Liver (tissue), 9 donors: ENCODE measurements around the gene LTBP2. TPM values are rescaled to one million over a fixed set of nuclear protein-coding genes. Genes with fewer than 3 reads are reported as not detected.

Experiments
- DNase-seq: peaks from one replicate; pipeline ENCODE4 v3.0.0-alpha.2; 2017; ENCODE audit warnings: low spot score
- H3K27ac ChIP-seq, 2 donors: one replicate each; pipeline ENCODE4 v1.7.0; 2013; ENCODE audit warnings: inconsistent platforms in 2 of 2, low read length in 2 of 2, control low read depth in 1 of 2, low read depth in 1 of 2, mild to moderate bottlenecking in 1 of 2
- H3K27me3 ChIP-seq, 4 donors: one replicate each; pipeline versions ENCODE4 v1.6.1 to v1.7.0; 2013; ENCODE audit warnings: low read length in 3 of 4, inconsistent platforms in 1 of 4, mild to moderate bottlenecking in 1 of 4, moderate library complexity in 1 of 4; ENCODE audit not compliant: control insufficient read depth in 4 of 4, insufficient read depth in 4 of 4
- H3K36me3 ChIP-seq, 4 donors: one replicate each; pipeline versions ENCODE4 v1.6.1 to v1.7.0; 2013; ENCODE audit warnings: low read length in 3 of 4, mild to moderate bottlenecking in 3 of 4, low read depth in 1 of 4, moderate library complexity in 1 of 4; ENCODE audit not compliant: control insufficient read depth in 4 of 4, insufficient read depth in 3 of 4
- H3K4me1 ChIP-seq, 4 donors: one replicate each; pipeline versions ENCODE4 v1.6.1 to v1.7.0; 2013; ENCODE audit warnings: low read length in 3 of 4, mild to moderate bottlenecking in 3 of 4, moderate library complexity in 1 of 4; ENCODE audit not compliant: control insufficient read depth in 4 of 4, insufficient read depth in 4 of 4
- H3K4me3 ChIP-seq, 3 donors: one replicate each; pipeline versions ENCODE4 v1.6.1 to v1.7.0; 2013; ENCODE audit warnings: low read length in 3 of 3, control low read depth in 1 of 3, low read depth in 1 of 3, mild to moderate bottlenecking in 1 of 3
- H3K9ac ChIP-seq, 2 donors: one replicate each; pipeline ENCODE4 v1.7.0; 2013; ENCODE audit warnings: low read length in 2 of 2, mild to moderate bottlenecking in 2 of 2, moderate library complexity in 2 of 2, control low read depth in 1 of 2, low read depth in 1 of 2
- H3K9me3 ChIP-seq, 4 donors: one replicate each; pipeline versions ENCODE4 v1.6.1 to v1.7.0; 2013; ENCODE audit warnings: low read length in 3 of 4; ENCODE audit not compliant: control insufficient read depth in 4 of 4
- ATF3 ChIP-seq: IDR thresholded peaks from 2 replicates; pipeline ENCODE4 v1.6.1; 2016; ENCODE audit warnings: antibody characterized with exemption
- EGR1 ChIP-seq, 2 donors: IDR thresholded peaks; 2 replicates each; pipeline ENCODE4 v1.6.1; 2016 to 2018; ENCODE audit warnings: antibody characterized with exemption in 2 of 2, low read depth in 2 of 2
- FOXA1 ChIP-seq: IDR thresholded peaks from 2 replicates; pipeline ENCODE4 v1.6.1; 2016; ENCODE audit warnings: antibody characterized with exemption
- FOXA2 ChIP-seq: IDR thresholded peaks from 2 replicates; pipeline ENCODE4 v1.6.1; 2016; ENCODE audit warnings: antibody characterized with exemption
- GABPA ChIP-seq, 2 donors: IDR thresholded peaks in 1 of 2; conservative IDR thresholded peaks in 1 of 2; 2 replicates each; pipeline ENCODE4 v1.6.1; 2016; ENCODE audit warnings: antibody characterized with exemption in 2 of 2, mild to moderate bottlenecking in 1 of 2, moderate library complexity in 1 of 2
- HNF4A ChIP-seq, 2 donors: conservative IDR thresholded peaks; 2 replicates each; pipeline ENCODE4 v1.6.1; 2016; ENCODE audit warnings: antibody characterized with exemption in 2 of 2, mild to moderate bottlenecking in 2 of 2
- HNF4G ChIP-seq: IDR thresholded peaks from 2 replicates; pipeline ENCODE4 v1.6.1; 2016; ENCODE audit warnings: antibody characterized with exemption
- JUND ChIP-seq, 2 donors: IDR thresholded peaks; 2 replicates each; pipeline ENCODE4 v1.6.1; 2016; ENCODE audit warnings: antibody characterized with exemption in 2 of 2
- NR2F2 ChIP-seq: IDR thresholded peaks from 2 replicates; pipeline ENCODE4 v1.6.1; 2016; ENCODE audit warnings: antibody characterized with exemption
- RAD21 ChIP-seq, 2 donors: IDR thresholded peaks; 2 replicates each; pipeline ENCODE4 v1.6.1; 2016; ENCODE audit warnings: antibody characterized with exemption in 2 of 2, mild to moderate bottlenecking in 2 of 2
- RXRA ChIP-seq, 2 donors: IDR thresholded peaks; 2 replicates each; pipeline ENCODE4 v1.6.1; 2017 to 2018; ENCODE audit warnings: antibody characterized with exemption in 2 of 2, mild to moderate bottlenecking in 1 of 2
- SP1 ChIP-seq: IDR thresholded peaks from 2 replicates; pipeline ENCODE4 v1.6.1; 2018; ENCODE audit warnings: antibody characterized with exemption, mild to moderate bottlenecking
- TAF1 ChIP-seq: conservative IDR thresholded peaks from 2 replicates; pipeline ENCODE4 v1.6.1; 2016; ENCODE audit warnings: antibody characterized with exemption, mild to moderate bottlenecking
- YY1 ChIP-seq: IDR thresholded peaks from 2 replicates; pipeline ENCODE4 v1.6.1; 2016; ENCODE audit warnings: antibody characterized with exemption, mild to moderate bottlenecking
- ZBTB33 ChIP-seq: IDR thresholded peaks from 2 replicates; pipeline ENCODE4 v1.6.1; 2016; ENCODE audit warnings: antibody characterized with exemption
- WGBS: extraction: QIAGEN DNeasy Blood & Tissue Kit; methylation state at CpG from one replicate; pipeline ENCODE4 v1.1.7; 2013; 5-methylcytosine and 5-hydroxymethylcytosine counted together
- polyA plus RNA-seq, 2 donors: library from polyadenylated mRNA; stranded (reverse) in 1 of 2; unstranded in 1 of 2; fragments of 200-250 nt in 1 of 2; fragments of >200 nt in 1 of 2; fragmentation: Nextera tagmentation in 1 of 2; extraction: Ambion mirVana in 1 of 2; gene quantifications; one replicate each; pipeline versions ENCODE4 v1.2.1 to v1.2.3, GENCODE V29; 2013 to 2015
- total RNA-seq, 2 donors: library from RNA; depleted of rRNA; stranded (reverse); fragments of >200 nt; gene quantifications; one replicate each; pipeline ENCODE4 v1.2.3, GENCODE V29; 2014
- TF ChIP-seq, protein P1 (sequence below): IDR thresholded peaks from 2 replicates; pipeline ENCODE4 v1.6.1; 2016; ENCODE audit warnings: antibody characterized with exemption
- TF ChIP-seq, protein P2 (sequence below): IDR thresholded peaks from 2 replicates; pipeline ENCODE4 v1.6.1; 2016; ENCODE audit warnings: antibody characterized with exemption, mild to moderate bottlenecking
- TF ChIP-seq, protein P3 (sequence below): fragments of 150-350 bp; IDR thresholded peaks from 2 replicates; pipeline ENCODE4 v1.5.1; 2017; ENCODE audit warnings: improper control_type of control experiment, low read depth, low read length; ENCODE audit not compliant: missing input control
- donor health status: healthy.
- donor health status: healthy.
- donor health status: healthy.
- donor health status: healthy.
- donor health status: healthy.

Gene LTBP2
- total and polyA plus RNA-seq, 4 donors: 0.24 to 1.3 (median 0.89) TPM

DNA sequence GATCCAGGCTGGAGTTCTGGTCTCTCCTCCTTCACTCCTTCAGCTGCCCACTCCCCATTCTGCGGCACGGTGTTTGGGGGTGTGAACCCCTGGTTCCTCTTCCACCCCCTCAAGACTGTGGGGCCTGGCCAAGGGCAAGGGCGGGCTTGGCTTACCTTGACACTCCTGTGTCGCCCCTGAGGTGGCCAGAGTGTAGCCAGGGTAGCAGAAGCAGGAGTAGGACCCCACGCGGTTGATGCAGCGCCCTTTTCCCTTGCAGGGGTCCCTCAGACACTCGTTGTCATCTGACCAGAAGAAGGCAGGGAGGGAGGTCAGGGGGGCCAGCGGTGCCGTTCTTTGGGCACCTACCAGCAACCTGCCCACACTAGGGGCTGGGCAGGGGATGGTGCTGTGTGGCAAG, 90.3 kb downstream of the LTBP2 start:
- no peak for DNase-seq
- TF ChIP-seq FOXA2 (no peak), EGR1 (IDR thresholded peaks at IDR 0.05; ENCODE audit: low read depth in 2 of 2) (no peak), YY1 (no peak), HNF4A (conservative IDR thresholded peaks at IDR 0.05) (no peak), ZBTB33 (no peak), GABPA (IDR thresholded peaks at IDR 0.05 in 1 of 2, conservative IDR thresholded peaks at IDR 0.05 in 1 of 2) (no peak), NR2F2 (no peak), JUND (IDR thresholded peaks at IDR 0.05) (no peak), FOXA1 (no peak), ATF3 (no peak), RXRA (IDR thresholded peaks at IDR 0.05) (no peak), HNF4G (no peak), TAF1 (no peak), SP1 (no peak), RAD21 (IDR thresholded peaks at IDR 0.05) (no peak)
- TF ChIP-seq, protein P1, sequence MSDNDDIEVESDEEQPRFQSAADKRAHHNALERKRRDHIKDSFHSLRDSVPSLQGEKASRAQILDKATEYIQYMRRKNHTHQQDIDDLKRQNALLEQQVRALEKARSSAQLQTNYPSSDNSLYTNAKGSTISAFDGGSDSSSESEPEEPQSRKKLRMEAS: no peak
- TF ChIP-seq, protein P2, sequence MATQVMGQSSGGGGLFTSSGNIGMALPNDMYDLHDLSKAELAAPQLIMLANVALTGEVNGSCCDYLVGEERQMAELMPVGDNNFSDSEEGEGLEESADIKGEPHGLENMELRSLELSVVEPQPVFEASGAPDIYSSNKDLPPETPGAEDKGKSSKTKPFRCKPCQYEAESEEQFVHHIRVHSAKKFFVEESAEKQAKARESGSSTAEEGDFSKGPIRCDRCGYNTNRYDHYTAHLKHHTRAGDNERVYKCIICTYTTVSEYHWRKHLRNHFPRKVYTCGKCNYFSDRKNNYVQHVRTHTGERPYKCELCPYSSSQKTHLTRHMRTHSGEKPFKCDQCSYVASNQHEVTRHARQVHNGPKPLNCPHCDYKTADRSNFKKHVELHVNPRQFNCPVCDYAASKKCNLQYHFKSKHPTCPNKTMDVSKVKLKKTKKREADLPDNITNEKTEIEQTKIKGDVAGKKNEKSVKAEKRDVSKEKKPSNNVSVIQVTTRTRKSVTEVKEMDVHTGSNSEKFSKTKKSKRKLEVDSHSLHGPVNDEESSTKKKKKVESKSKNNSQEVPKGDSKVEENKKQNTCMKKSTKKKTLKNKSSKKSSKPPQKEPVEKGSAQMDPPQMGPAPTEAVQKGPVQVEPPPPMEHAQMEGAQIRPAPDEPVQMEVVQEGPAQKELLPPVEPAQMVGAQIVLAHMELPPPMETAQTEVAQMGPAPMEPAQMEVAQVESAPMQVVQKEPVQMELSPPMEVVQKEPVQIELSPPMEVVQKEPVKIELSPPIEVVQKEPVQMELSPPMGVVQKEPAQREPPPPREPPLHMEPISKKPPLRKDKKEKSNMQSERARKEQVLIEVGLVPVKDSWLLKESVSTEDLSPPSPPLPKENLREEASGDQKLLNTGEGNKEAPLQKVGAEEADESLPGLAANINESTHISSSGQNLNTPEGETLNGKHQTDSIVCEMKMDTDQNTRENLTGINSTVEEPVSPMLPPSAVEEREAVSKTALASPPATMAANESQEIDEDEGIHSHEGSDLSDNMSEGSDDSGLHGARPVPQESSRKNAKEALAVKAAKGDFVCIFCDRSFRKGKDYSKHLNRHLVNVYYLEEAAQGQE: no peak
- TF ChIP-seq, protein P3, sequence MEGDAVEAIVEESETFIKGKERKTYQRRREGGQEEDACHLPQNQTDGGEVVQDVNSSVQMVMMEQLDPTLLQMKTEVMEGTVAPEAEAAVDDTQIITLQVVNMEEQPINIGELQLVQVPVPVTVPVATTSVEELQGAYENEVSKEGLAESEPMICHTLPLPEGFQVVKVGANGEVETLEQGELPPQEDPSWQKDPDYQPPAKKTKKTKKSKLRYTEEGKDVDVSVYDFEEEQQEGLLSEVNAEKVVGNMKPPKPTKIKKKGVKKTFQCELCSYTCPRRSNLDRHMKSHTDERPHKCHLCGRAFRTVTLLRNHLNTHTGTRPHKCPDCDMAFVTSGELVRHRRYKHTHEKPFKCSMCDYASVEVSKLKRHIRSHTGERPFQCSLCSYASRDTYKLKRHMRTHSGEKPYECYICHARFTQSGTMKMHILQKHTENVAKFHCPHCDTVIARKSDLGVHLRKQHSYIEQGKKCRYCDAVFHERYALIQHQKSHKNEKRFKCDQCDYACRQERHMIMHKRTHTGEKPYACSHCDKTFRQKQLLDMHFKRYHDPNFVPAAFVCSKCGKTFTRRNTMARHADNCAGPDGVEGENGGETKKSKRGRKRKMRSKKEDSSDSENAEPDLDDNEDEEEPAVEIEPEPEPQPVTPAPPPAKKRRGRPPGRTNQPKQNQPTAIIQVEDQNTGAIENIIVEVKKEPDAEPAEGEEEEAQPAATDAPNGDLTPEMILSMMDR: no peak
- no peaks in the 10 kb centered on the region for H3K4me1 ChIP-seq
- no peaks in the 10 kb centered on the region for H3K9me3 ChIP-seq
- no peak overlapping the region for H3K9ac ChIP-seq
- H3K36me3 ChIP-seq: no peaks in the 10 kb centered on the region
- no peaks in the 10 kb centered on the region for H3K27me3 ChIP-seq
- WGBS: 84% methylated on average over 10 of the region's 10 CpGs
- no peak overlapping the region for H3K27ac ChIP-seq
- no peak overlapping the region for H3K4me3 ChIP-seq
